ENCODE results near the gene PER3.

- TF ChIP-seq CTCF (IDR thresholded peaks at IDR 0.05; ENCODE audit: borderline replicate concordance, extremely low read depth, low read length, poor library complexity, severe bottlenecking) (no peak), EZH2 (IDR thresholded peaks at IDR 0.05; ENCODE audit: borderline replicate concordance, low read depth, low read length, severe bottlenecking) (no peak)
Measured at GRCh38 chr1:7743346-7743745, 40.7 kb upstream of the PER3 start.
